HG03432 (cell line): ENCODE data around the gene CA14.
"Not testable (repeated sequence)": the region's sequence is repeated elsewhere in the genome, so short reads cannot be mapped to it uniquely, and the experiment has no call there.

Source experiments
- ATAC-seq: cut with Tn5 transposase; IDR thresholded peaks from one replicate; pipeline ENCODE4 v1.9.1; 2021; ENCODE audit warnings: mild to moderate bottlenecking, moderate library complexity; ENCODE audit not compliant: unreplicated experiment

CA14 gene

DNA sequence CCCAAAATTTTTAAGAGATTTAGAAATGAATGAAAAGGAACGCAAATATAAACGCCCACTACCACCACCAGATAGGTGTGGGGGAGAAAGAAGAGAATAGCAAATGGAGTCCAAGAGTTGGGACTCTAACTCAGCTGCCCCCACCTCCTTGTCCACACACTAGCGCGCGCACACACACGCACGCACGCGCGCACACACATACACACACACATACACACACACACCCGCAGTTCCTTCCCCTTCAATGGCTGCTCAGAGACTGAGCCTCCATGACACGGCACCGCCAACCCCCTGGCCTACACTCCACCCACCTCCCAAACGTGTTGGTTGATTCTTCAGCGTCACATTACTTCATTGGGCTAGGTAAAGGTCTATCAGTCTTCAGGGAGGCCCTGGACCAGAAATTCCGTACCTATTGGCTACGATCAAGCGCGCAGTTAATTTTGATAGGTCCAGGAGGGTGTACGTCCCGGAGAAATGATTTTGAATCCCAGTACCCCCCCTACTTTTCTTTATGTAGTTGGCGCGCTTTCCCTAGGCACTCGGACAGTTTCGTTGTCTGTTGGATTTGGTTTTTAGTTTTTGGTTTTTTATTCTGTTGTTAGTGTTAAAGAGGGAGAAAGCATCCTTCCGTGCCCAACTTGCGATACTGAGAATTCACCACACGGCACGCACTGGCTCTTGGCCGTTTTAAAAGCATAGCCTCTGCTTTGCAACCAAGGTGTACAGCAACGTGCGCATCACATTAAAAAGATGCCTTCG is 21.5 kb upstream of the CA14 start, which contains the start of gene ANP32E:
ANP32E (minus strand) TSS at position 261 of the 762 bp plus-strand sequence. CDS start 326 bp downstream, outside the sequence.
- peak; percentile 76 for ATAC-seq

DNA sequence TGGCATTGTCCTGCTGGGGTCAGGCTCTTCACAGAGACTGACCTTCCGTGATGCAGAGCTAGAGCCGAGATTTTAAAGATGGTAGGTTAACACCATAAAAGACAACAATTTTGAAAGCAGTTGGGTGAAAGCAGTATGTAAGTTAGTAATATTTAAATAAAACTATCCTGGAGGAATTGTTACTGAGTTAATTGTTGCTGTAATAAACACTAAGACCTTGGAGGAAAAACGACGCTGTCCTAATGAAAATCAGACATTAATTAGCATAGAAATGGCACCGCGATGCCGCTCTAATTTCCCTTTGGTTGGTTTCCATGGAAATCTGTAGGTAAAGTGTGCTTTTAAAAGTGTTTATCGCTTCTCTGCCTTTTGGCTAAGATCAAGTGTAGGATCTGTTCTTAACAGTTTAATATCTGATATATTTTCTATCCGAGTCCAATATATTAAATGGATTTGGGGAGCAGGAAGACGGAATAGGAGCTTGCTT is 20.9 kb upstream of the CA14 start:
- ATAC-seq = no peak

GRCh38 chr1:150237176-150237575 is 20.4 kb upstream of the CA14 start:
- not testable (repeated sequence) for ATAC-seq

DNA sequence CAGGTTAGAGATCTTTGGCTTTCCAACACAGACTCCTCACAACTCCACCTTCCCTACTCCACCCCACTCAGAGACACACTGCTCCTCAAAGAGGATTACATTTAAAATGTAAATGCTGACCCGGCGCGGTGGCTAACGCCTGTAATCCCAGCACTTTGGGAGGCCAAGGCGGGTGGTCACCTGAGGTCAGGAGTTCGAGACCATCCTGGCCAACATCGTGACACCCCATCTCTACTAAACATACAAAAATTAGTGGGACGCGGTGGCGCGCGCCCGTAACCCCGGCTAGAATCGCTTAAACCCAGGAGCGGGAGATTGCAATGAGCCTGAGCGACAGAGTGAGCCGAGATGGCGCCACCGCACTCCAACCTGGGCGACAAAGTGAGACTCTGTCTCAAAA is 19.8 kb upstream of the CA14 start:
- ATAC-seq = no peak

DNA sequence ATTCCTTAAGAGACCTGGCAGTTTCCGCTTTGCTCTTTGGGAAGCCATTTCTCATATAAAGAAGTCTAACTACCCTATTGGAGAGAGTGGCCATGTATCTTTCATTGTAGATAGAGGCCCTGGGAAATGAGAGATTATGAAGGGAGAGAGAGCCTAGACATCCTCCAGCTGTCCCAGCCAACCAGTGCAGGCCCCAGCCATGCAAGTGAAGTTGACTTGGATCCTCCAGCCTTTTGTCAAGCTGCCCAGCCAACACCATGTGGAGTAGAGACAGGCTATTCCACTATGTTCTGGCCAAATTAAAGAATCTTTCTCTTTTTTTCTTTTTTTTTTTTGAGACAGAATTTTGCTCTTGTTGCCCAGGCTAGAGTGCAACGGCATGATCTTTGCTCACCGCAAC is 14.6 kb upstream of the CA14 start:
- ATAC-seq = no peak

DNA sequence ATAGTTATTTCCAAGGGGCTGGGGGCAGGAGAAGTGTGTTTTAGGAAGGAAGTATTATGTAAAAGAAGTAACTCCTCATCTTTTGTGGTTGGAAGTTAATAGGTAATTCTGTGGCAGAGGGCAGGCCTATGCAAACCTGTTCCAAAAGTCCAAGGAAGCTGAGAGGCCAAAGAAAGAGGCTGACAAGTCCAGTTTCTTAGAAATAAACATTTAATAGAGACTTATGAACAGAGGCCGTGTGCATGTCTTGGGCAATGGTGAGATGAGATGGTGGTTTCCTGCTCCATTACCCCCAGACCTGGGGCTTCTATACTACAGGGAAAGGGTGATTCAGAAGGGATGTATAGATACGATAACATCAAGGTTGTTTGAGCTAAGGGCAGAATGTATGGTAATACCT is 7.6 kb upstream of the CA14 start:
- no peak for ATAC-seq

GRCh38 chr1:150256198-150256553 is 1.4 kb upstream of the CA14 start:
- ATAC-seq = no peak

DNA sequence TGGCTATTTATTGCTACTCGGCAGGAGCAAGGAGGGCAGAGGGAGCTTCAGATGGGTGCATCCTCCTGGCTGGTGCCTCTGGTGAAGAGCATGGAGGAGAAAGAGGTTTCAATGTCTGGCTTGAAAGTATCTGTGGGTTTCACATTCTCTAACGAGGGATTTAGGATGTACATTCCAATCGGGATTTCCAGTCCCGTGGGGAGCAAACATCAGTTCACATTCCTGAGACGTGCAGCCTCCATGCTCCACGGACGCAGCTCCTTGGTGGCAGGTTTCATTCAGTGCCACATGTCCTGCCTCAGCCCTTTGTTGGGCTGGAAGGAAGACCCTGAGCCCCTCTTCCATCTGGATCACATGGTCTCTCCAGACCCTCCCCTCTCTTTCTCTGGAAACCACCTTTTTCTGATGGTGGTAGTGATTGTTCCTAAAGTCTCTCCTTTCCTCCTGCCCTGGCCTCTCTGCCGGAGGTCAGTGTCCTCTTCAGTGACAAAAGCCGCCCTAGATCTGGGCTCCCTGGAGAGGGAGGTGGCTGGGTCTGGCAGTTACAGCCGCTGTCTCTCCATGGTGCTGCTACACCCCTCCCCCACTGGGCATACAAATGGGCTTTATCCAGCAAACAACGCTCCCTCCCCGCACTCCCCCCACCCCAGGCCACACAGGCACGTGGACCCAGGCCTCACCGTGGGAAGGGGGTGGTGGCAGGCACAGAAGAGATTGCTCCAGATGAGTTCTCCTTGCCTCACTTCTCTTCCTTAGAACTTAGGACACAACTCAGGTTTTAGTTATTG is 826 bp upstream of the CA14 start:
- ATAC-seq = no peak

DNA sequence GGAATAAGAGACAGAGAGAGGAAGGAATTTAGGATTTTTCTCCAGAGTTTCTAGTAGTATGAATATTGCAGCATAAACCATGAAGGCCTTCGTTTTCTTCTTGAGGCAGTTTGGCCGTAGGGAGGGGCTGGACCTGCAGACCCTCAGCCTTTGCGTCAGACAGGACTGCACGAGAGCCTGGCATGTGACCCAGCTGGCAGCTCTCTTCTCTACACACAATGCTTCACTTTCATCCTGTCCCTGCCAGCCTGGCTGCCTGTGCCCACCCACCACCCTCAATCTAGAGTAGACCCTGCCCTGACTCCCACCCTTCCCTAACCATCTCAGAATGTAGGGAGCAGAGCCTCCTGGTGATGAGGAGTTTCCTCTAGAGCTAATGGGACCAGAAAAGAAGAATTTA is 1.6 kb downstream of the CA14 start:
- no peak for ATAC-seq

GRCh38 chr1:150259758-150260669 is 2.4 kb downstream of the CA14 start:
- ATAC-seq = no peak

DNA sequence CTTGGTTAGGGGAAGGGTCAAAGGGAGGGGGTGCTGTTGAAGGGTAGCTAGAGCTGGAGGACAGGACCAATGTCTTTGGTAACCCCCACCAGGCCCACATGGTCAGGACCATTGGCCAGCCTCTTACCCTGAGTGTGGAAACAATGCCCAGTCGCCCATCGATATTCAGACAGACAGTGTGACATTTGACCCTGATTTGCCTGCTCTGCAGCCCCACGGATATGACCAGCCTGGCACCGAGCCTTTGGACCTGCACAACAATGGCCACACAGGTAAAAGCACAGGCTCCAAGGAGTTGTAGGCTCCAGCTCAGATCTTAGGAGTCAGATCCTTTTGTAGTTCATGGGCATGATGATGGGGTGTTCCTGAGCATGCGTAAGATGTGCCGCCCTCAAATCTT is 3.8 kb downstream of the CA14 start:
- ATAC-seq = no peak

- ATAC-seq = no peak
Observed at GRCh38 chr1:150262388-150263320, 5.1 kb downstream of the CA14 start.

- ATAC-seq = no peak
Observed at GRCh38 chr1:150263549-150263948, 6.0 kb downstream of the CA14 start.

GRCh38 chr1:150267896-150268295 is 10.3 kb downstream of the CA14 start:
- no peak for ATAC-seq

GRCh38 chr1:150268340-150268704 is 10.7 kb downstream of the CA14 start:
- peak; percentile 16 for ATAC-seq

DNA sequence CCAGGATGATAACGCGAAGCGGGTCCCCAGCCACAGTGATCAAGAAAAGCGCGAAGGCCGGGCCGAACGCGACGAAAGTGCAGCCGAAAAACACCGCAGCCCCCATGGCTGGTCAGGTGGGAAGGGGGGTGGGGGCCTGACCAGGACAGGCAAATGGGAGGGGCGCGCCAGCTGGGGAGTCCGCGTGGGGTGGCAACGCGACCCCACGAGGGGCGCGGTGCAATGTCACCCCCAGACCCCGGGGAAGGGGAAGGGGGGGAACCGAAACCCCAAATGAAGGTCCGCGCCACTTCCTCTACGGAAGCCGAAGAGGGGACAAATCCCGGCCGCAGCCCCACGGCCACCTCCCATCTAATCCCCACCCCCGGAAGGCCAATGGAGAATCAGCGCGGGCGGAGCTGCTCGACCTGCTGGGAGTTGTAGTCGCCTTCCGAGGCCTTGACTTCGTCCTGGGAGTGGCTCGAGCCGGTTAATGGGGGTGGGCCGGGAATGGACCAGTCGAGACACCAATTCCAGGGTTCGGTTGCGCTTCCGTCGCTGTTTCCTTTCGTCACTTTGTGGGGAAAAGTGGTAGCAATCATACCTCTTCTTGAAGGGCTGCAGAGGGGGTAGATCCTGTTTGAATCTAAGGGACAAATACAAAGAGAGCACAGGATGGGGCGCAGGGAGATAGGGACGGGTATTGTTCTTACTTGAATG is 11.3 kb downstream of the CA14 start, which contains the start of gene APH1A:
APH1A (minus strand) TSS at position 312 of the 699 bp plus-strand sequence; CDS start at position 106, 206 bp downstream.
- peak; percentile 91 for ATAC-seq

DNA sequence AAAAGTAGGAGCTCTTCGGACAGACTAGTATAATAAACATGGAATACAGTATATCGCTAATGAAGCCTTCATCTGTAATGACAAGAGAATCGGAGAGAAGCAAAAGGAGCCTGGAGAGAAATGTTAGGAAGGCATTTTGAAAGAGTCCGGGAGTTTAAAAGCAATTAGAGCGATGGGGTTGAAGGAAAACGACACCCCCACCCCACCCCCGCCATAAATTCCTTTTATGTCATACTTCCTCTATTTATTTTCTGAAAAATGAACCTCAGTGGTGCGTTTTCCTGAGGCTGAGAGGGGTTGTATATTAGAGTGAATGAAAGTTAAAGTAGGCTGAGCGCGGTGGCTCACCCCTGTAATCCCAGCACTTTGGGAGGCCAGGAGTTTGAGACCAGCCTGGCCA is 11.9 kb downstream of the CA14 start:
- no peak for ATAC-seq

- no peak for ATAC-seq
Observed at GRCh38 chr1:150271291-150271959, 13.9 kb downstream of the CA14 start.

DNA sequence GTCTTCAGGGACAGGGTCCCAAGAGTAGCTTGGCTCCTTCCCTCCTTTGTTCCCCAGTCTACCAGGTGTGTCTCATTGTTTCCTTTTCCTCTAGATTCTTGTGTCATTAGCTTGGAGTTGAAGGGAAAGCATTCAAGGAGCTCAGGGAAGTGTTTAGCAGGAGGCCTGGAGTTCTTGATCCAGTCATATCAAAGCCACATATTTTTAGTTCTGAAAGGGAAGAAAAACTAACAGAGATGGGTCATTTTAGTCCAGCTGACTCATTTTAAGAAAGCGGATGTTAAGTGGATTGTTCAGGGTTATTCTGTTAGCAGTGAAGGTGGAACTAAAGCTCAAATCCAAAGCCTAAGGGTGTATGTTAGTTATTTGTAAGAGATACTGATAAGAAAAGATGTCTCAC is 15.7 kb downstream of the CA14 start:
- ATAC-seq = no peak
